ENCODE results near the gene MB. TPM values are rescaled to one million over a fixed set of nuclear protein-coding genes. Genes with fewer than 3 reads are reported as not detected.

The MB gene
- total and polyA plus RNA-seq, 3 donors from 2014 or later, result 0.93 to 62.6 (median 2.2) TPM

GRCh38 chr22:35630891-35631290 lies 13.8 kb upstream of the MB start:
- TF ChIP-seq POLR2A (IDR thresholded peaks at IDR 0.05) (no peak), CTCF (IDR thresholded peaks at IDR 0.05) (no peak)
- no peak overlapping the region for H3K27ac ChIP-seq
- H3K27me3 ChIP-seq, result no peaks in the 10 kb centered on the region
- 96 to 98% methylated on average over 7 to 9 of the region's 9 CpGs for WGBS, 2 donors
- no peak overlapping the region for H3K4me3 ChIP-seq
- DNase-seq, result no peak
- no peaks in the 10 kb centered on the region for H3K9me3 ChIP-seq
- intact Hi-C loops (cut with DNase I; ENCODE audit: low total_unique reads), result loop anchor here (10.0 kb wide), 1 partner anchor 204 kb away; no protein-coding TSS in a partner anchor
- H3K36me3 ChIP-seq (ENCODE audit: low read depth, missing control alignments), result no peaks in the 10 kb centered on the region
- H3K4me1 ChIP-seq, result peaks cover 10% of the 10 kb centered on the region

DNA sequence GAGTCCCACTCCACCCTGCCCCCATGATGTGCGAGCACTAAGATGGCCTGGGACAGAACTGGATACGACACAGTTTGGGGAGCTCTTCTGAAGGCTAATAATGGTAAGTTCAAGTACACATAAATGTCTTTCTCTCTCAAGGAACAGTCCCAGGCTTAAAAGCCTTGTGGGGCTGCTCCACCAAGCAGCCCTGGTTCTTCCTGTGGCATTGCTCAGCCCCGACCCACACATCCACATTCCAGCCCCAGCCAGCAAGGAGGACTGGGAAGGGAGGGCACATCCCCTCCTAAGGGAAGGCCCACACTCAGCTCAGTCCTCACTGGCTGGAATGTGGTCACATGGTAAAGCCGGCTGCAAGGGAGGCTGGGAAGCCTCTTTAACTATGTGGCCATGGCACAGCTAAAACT lies 13.3 kb upstream of the MB start:
- TF ChIP-seq POLR2A (IDR thresholded peaks at IDR 0.05) (no peak), CTCF (IDR thresholded peaks at IDR 0.05) (no peak)
- Histone ChIP-seq H3K9me3 (no peaks in the 10 kb centered on the region), H3K27me3 (no peaks in the 10 kb centered on the region), H3K27ac (no peak overlapping the region), H3K4me1 (peaks cover 10% of the 10 kb centered on the region), H3K4me3 (no peak overlapping the region), H3K36me3 (ENCODE audit: low read depth, missing control alignments) (no peaks in the 10 kb centered on the region)
- WGBS, 2 donors, result 72 to 80% methylated on average over 4 of the region's 4 CpGs
- DNase-seq, result no peak
- intact Hi-C loops (cut with DNase I; ENCODE audit: low total_unique reads), result loop anchor here (10.0 kb wide), 1 partner anchor 204 kb away; no protein-coding TSS in a partner anchor

DNA sequence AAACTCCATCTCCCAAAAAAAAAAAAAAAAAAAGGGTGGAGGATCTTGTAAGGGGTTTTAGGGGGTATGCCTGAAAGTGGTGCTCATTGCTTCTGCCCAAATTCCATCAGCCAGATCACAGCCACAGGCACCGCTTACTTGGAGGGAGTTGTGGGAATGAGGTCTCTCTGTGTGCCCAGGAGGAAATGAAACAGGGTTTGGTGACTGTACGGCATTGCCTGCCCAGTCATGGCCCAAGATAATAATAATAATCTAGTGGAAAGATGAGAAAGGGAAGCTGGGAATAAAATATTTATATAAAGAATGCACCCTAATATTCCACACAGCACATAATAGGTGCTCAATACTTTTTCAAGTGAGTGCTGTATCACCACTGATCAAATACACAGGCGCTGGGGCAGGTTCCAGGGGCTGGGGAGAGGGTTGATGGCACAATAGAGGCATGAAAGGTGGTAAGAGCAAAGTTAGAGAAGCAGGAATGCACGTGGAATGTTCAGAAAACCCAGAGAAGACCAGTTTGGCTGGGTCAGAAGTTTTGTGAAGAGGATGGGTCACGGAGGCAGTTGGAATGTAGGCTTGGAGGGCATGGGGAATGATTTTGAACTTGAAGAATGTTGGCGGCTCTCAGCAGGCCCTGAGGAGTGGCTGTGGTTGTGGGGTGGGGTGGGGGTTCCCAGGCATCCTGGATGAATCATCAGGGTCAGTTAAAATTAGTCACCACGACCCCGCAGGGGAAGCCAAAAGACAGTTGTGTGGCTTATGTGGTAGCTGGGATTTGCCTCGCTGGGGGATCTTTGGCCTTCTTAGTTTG lies 12.5 kb upstream of the MB start:
- Histone ChIP-seq H3K4me3 (no peak overlapping the region), H3K9me3 (no peaks in the 10 kb centered on the region), H3K27me3 (no peaks in the 10 kb centered on the region), H3K36me3 (ENCODE audit: low read depth, missing control alignments) (no peaks in the 10 kb centered on the region), H3K4me1 (peaks cover 10% of the 10 kb centered on the region), H3K27ac (no peak overlapping the region)
- TF ChIP-seq CTCF (IDR thresholded peaks at IDR 0.05), result no peak
- no peak for TF ChIP-seq POLR2A (IDR thresholded peaks at IDR 0.05)
- 58 to 64% methylated on average over 5 to 8 of the region's 9 CpGs for whole genome bisulfite sequencing, 2 donors
- DNase-seq, result peak; percentile 49
- intact Hi-C loops (cut with DNase I; ENCODE audit: low total_unique reads), result loop anchor here (10.0 kb wide), 2 partner anchors 205 to 285 kb away; no protein-coding TSS in a partner anchor

DNA sequence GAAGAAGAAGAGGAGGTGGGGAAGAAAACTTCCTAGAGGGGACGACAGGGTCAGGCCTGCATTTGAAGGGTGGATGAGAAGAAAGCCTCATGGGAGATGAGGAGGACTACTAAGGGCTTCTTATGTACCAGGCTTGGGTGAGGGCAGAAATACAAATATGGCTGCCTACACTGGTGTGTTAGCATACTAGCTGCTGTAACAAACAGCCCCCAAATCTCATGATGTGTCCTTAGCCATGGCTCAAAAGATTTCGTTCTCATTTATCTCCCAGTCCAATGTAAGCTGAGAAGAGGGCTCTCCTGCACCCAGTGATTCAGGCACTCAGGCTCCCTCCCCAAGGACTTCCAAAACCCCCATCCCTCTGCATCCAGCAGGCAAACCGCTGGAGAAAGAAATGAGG lies 11.6 kb upstream of the MB start:
- TF ChIP-seq CTCF (IDR thresholded peaks at IDR 0.05) (no peak), POLR2A (IDR thresholded peaks at IDR 0.05) (no peak)
- H3K4me3 ChIP-seq, result no peak overlapping the region
- DNase-seq, result no peak
- H3K27ac ChIP-seq, result no peak overlapping the region
- no peaks in the 10 kb centered on the region for H3K27me3 ChIP-seq
- peaks cover 10% of the 10 kb centered on the region for H3K4me1 ChIP-seq
- no peaks in the 10 kb centered on the region for H3K9me3 ChIP-seq
- intact Hi-C loops (cut with DNase I; ENCODE audit: low total_unique reads), result loop anchor here (10.0 kb wide), 1 partner anchor 286 kb away; no protein-coding TSS in a partner anchor
- WGBS, 2 donors, result 81 to 91% methylated on average over 3 of the region's 3 CpGs
- no peaks in the 10 kb centered on the region for H3K36me3 ChIP-seq (ENCODE audit: low read depth, missing control alignments)

All from testis (tissue), 3 donors.